Renal cortex interstitium (tissue), 11 donors: ENCODE measurements around the gene ANAPC1. TPM values are rescaled to one million over a fixed set of nuclear protein-coding genes. Genes with fewer than 3 reads are reported as not detected.
"Not testable (repeated sequence)": the region's sequence is repeated elsewhere in the genome, so short reads cannot be mapped to it uniquely, and the experiment has no call there.

Experiments
- DNase-seq, 11 donors: peaks; one replicate each; pipeline ENCODE4 v3.0.0-alpha.2; 2013; ENCODE audit warnings: low read depth in 9 of 11, low spot score in 4 of 11; ENCODE audit errors: extremely low read depth in 1 of 11
- polyA plus RNA-seq, 3 donors: library from polyadenylated mRNA; unstranded; fragments of 120-200 nt; gene quantifications; one replicate each; pipeline ENCODE4 v1.2.1, GENCODE V29; 2013; ENCODE audit not compliant: insufficient read length in 3 of 3

ANAPC1 gene
- polyA plus RNA-seq, 3 donors: 31.1 to 38.1 (median 32.0) TPM

- DNase-seq: not testable (repeated sequence)
These were observed 44.2 kb downstream of the ANAPC1 start for GRCh38 chr2:111839625-111840282.

- not testable (repeated sequence) for DNase-seq
These were observed 45.0 kb downstream of the ANAPC1 start for GRCh38 chr2:111838992-111839391.

DNA sequence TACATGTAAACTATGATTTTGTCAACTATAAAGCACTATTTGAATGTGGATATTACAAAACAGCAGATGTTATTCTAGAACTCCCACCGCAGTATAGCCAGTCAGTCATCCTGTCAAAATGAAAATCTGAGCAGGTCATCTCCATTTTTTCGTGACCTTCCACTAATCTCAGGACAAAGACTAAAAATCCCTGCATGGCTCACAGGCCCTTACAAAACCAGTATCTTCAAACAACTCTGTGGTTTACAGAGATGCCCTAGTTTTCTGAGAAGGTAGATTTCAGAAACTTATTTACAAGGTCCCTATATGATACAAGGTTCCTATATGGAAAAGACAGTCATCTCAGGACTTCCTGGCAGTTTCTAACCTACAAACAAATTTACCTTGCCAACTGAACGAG, 49.8 kb downstream of the ANAPC1 start:
- not testable (repeated sequence) for DNase-seq

GRCh38 chr2:111830479-111830878, 53.5 kb downstream of the ANAPC1 start:
- DNase-seq: not testable (repeated sequence)

DNA sequence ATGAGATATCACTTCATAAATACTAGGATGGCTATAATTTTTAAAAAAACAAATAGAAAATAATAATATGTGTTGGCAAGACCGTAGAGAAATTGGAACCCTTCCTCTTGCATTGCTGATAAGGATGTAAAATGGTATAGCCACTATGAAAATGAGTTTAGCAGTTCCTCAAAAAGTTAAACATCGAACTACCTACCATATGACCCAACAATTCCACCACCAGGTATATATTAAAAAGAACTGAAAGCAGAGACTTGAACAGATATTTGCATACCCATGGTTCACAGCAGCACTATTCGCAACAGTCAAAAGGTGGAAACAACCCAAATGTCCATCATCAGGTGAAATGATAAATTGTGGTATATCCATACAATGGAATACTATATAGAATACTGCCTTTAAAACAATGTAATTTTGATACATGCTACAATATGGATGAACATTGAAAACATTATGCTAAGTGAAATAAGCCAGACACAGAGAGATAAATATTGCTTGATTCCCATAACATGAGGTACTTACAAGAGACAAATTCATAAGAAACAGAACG, 55.7 kb downstream of the ANAPC1 start:
- not testable (repeated sequence) for DNase-seq

- DNase-seq: not testable (repeated sequence)
These were observed 70.9 kb downstream of the ANAPC1 start for GRCh38 chr2:111812970-111813622.

DNA sequence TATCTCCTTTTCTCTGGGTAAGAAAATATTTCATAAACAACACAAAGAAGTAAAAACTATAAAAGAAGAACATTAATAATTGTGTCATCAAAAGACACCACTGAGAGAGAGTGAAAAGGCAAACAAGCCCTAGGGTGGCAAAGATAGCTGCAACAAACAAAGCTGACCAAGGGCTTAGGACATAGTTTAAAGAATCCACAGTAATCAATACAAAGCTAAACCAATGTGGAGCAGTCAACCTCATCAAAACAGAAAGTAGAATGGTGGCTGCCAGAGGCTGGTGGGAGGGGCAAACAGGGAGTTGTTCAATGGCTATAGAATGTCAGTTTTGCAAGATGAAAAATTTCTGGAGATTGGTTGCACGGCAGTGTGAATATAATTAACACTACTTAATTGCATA, 93.4 kb downstream of the ANAPC1 start:
- DNase-seq: not testable (repeated sequence)

DNA sequence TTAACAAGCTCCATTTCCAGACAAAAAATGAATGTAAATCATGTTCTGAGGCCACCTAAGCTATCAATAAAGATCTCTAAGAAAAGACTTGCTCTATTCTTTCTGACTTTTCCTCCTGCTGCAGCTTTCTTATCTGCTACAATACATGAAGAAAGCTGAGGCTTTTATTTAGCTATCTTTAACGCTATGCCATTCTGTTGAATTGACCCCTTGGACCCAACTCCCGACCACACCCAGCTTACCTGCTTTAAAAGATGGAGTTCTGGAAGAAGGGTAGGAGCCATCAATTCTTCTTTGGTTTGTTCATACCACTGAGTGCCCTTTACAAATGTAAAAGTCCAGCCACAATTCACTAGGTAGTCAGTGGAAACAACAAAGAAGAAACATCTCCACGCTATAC, 99.9 kb downstream of the ANAPC1 start:
- not testable (repeated sequence) for DNase-seq

DNA sequence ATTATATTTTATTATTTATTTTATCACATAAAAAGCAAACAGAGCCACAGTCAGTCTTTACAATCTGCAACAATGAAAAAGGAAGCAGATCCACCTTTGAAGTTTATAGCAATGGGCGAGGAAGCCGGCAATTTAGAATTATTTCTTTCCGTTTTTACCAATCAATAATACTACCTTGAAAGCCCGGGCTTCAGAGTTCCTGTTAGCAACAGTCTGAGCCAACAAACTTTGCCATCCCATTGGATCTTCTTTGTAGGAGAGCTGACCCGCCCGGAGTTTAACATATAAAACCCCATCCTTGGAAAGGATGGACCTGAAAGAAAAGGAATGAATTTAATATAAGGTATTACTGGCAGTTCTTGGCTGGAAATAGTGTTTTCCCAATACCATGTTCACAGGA, 101.8 kb downstream of the ANAPC1 start:
- not testable (repeated sequence) for DNase-seq

GRCh38 chr2:111781443-111782094, 102.4 kb downstream of the ANAPC1 start:
- DNase-seq: not testable (repeated sequence)

- DNase-seq: not testable (repeated sequence)
These were observed 106.8 kb downstream of the ANAPC1 start for GRCh38 chr2:111777155-111777554.

DNA sequence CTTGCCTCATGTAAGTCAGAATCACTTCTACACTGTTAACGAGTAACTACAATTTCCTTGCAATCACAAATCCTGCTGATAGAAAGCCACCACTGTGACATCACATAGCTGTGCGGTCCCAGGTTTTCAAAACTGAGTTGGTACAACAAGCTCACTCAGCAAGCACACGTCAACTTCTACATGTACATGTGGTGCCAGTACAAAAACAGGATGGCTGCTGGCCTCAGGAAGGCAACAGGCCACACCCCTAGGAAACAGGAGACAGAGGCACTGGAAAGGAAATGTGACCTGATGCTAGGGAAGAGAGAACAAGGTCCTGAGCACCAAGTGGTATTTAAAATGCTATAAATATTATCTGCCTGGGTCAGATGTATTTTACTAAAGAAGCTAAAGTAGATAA, 107.7 kb downstream of the ANAPC1 start:
- not testable (repeated sequence) for DNase-seq

DNA sequence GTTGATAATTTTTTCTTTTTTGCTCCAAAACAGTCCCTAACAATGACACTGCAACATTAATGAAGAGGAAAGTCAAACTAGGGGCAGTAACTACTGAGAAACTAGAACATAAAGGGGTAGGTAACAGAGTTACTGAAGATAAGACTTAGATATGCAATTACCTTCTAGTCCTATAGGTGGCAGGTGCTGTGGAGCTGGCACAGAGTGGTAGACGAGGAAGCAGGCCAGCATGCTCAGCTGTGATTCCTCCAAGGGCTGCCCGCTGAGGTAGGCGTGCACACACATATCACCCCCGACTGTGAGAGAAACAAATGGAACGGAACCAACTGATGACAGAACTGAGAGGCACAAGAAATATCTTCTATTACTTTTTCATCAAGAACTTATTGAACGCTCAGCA, 111.8 kb downstream of the ANAPC1 start:
- DNase-seq: not testable (repeated sequence)

GRCh38 chr2:111770916-111771658, 112.9 kb downstream of the ANAPC1 start:
- not testable (repeated sequence) for DNase-seq

- DNase-seq: not testable (repeated sequence)
These were observed 115.5 kb downstream of the ANAPC1 start for GRCh38 chr2:111768266-111769190.

DNA sequence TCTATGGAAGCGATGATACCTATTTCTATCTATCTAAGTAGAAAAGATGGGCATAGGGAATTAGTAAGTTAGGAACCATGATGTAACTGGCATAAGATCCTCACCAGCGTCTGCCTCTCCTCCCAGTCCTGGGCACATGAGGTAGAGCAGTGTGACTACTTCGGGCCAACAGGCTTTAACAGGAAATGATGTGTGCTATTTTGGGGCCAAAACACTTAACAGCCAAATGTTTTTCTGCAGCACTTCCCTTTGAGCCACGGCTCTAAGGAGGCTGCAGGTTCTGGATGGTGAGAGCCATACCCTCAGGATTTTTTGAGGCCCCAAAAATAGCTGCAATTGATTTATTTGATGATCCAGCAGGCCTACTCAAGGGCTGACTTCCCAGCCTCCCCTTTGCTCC, 116.9 kb downstream of the ANAPC1 start:
- not testable (repeated sequence) for DNase-seq

DNA sequence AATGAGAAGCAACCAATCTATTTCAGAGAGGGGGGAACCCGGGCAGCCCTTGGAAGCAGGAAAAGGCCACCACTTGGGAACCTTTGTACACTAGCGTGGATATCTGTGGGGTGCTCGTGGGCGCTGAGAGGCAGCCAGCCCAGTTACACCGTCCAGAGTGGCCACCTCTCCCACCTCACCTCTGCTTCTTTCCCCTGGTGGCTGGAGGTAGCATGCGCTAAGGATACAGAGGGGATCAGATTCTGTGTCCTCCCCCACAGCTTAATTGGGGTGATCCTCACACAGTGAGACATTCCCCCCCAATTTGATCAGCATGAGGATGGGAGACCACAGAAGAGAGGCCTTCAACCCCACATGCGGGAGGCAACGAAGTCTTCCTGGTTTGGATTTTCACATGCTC, 117.7 kb downstream of the ANAPC1 start:
- DNase-seq: not testable (repeated sequence)

DNA sequence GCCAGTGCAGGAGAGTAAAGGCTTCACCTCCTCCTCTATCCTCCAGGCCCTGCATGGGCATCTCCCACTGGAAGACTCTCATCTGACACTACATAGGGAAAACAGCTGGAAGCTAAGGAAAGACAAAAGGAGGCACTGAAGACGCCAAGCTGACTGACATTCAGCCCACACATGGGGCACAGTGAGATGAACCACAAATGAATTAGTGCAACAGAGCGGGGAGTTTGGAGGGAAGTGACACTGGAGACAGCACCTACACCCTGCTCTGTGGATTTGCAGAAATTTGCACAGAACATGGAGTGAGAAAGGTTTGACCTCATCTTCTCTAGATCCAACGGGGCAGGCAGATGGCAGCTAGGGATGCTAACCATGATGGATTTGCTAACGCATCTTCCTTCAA, 119.8 kb downstream of the ANAPC1 start:
- DNase-seq: not testable (repeated sequence)
